Measurements from ENCODE around the gene KCNJ10.

KCNJ10 gene

DNA sequence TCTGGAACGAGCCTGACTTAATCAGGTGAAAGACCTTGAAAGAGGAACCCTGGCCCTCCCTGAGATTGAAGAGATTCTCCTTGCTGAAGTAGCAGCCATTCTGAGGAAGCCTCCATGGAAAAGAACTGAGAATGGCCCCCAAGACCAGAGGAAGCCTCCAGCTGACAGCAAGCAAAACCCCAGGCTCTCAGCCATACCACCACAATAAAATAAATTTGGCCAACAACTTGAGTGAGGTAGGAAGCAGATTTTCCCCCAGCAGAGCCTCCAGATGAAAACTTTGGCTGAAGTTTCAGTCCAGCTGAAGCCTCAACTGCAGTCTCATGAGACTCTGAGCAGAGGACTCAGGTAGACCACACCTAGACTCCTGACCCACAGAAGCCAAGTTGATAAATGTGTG is 82.0 kb downstream of the KCNJ10 start:
- no peak for ATAC-seq
- TF ChIP-seq GLIS3 (CRISPR knock-in tag; IDR thresholded peaks at IDR 0.05) (no peak), TCF4 (CRISPR knock-in tag; IDR thresholded peaks at IDR 0.05; ENCODE audit: borderline replicate concordance) (no peak), ESRRG (CRISPR knock-in tag; IDR thresholded peaks at IDR 0.05) (no peak), SNAI2 (CRISPR knock-in tag; IDR thresholded peaks at IDR 0.05) (no peak), POU6F1 (CRISPR knock-in tag; IDR thresholded peaks at IDR 0.05; ENCODE audit: borderline replicate concordance, low read depth) (no peak), OSR1 (CRISPR knock-in tag; IDR thresholded peaks at IDR 0.05) (no peak), TOX (CRISPR knock-in tag; IDR thresholded peaks at IDR 0.05; ENCODE audit: borderline replicate concordance) (no peak), ZNF8 (CRISPR knock-in tag; IDR thresholded peaks at IDR 0.05) (no peak), ZFP3 (CRISPR knock-in tag; IDR thresholded peaks at IDR 0.05) (no peak), ZFP30 (CRISPR knock-in tag; IDR thresholded peaks at IDR 0.05) (no peak), ZNF70 (CRISPR knock-in tag; IDR thresholded peaks at IDR 0.05) (no peak), BACH2 (CRISPR knock-in tag; IDR thresholded peaks at IDR 0.05; ENCODE audit: borderline replicate concordance) (no peak), CSDC2 (CRISPR knock-in tag; IDR thresholded peaks at IDR 0.05) (no peak)
- TF ChIP-seq, protein P1, sequence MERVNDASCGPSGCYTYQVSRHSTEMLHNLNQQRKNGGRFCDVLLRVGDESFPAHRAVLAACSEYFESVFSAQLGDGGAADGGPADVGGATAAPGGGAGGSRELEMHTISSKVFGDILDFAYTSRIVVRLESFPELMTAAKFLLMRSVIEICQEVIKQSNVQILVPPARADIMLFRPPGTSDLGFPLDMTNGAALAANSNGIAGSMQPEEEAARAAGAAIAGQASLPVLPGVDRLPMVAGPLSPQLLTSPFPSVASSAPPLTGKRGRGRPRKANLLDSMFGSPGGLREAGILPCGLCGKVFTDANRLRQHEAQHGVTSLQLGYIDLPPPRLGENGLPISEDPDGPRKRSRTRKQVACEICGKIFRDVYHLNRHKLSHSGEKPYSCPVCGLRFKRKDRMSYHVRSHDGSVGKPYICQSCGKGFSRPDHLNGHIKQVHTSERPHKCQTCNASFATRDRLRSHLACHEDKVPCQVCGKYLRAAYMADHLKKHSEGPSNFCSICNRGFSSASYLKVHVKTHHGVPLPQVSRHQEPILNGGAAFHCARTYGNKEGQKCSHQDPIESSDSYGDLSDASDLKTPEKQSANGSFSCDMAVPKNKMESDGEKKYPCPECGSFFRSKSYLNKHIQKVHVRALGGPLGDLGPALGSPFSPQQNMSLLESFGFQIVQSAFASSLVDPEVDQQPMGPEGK (CRISPR knock-in tag; IDR thresholded peaks at IDR 0.05; ENCODE audit: borderline replicate concordance), result no peak
- TF ChIP-seq, protein P2, sequence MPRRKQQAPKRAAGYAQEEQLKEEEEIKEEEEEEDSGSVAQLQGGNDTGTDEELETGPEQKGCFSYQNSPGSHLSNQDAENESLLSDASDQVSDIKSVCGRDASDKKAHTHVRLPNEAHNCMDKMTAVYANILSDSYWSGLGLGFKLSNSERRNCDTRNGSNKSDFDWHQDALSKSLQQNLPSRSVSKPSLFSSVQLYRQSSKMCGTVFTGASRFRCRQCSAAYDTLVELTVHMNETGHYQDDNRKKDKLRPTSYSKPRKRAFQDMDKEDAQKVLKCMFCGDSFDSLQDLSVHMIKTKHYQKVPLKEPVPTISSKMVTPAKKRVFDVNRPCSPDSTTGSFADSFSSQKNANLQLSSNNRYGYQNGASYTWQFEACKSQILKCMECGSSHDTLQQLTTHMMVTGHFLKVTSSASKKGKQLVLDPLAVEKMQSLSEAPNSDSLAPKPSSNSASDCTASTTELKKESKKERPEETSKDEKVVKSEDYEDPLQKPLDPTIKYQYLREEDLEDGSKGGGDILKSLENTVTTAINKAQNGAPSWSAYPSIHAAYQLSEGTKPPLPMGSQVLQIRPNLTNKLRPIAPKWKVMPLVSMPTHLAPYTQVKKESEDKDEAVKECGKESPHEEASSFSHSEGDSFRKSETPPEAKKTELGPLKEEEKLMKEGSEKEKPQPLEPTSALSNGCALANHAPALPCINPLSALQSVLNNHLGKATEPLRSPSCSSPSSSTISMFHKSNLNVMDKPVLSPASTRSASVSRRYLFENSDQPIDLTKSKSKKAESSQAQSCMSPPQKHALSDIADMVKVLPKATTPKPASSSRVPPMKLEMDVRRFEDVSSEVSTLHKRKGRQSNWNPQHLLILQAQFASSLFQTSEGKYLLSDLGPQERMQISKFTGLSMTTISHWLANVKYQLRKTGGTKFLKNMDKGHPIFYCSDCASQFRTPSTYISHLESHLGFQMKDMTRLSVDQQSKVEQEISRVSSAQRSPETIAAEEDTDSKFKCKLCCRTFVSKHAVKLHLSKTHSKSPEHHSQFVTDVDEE (CRISPR knock-in tag; IDR thresholded peaks at IDR 0.05), result no peak

DNA sequence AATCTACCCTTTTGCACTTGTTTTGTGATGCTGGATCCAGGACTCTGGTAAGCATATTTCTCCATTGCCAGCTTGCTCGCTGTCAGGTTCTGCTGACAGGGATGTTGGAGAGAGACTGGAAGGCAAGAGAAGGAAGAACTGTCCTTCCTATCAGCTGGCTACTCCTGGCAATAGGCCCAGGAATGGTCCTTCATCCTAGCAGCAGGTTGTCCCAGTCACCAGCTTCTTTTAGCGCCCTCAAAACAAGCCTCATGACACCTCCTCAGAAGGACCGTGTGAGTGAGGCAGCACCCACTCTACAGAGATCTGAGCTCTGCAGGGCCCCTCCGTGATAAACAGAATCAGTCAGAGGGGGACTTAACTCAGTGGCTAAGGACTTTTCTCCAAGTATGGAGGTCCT is 82.8 kb downstream of the KCNJ10 start:
- TF ChIP-seq PPARA (CRISPR knock-in tag; IDR thresholded peaks at IDR 0.05; ENCODE audit: borderline replicate concordance), result no peak
- no peak for TF ChIP-seq GLIS3 (CRISPR knock-in tag; IDR thresholded peaks at IDR 0.05)
- TF ChIP-seq ISL1 (CRISPR knock-in tag; IDR thresholded peaks at IDR 0.05), result no peak
- TF ChIP-seq CREB5 (CRISPR knock-in tag; IDR thresholded peaks at IDR 0.05; ENCODE audit: low read depth), result no peak
- TF ChIP-seq, protein P2 (CRISPR knock-in tag; IDR thresholded peaks at IDR 0.05), result no peak
- TF ChIP-seq, protein P1 (CRISPR knock-in tag; IDR thresholded peaks at IDR 0.05; ENCODE audit: borderline replicate concordance), result no peak
- TF ChIP-seq BACH2 (CRISPR knock-in tag; IDR thresholded peaks at IDR 0.05; ENCODE audit: borderline replicate concordance), result no peak
- no peak for TF ChIP-seq TOX (CRISPR knock-in tag; IDR thresholded peaks at IDR 0.05; ENCODE audit: borderline replicate concordance)
- TF ChIP-seq CSDC2 (CRISPR knock-in tag; IDR thresholded peaks at IDR 0.05), result no peak
- TF ChIP-seq TCF4 (CRISPR knock-in tag; IDR thresholded peaks at IDR 0.05; ENCODE audit: borderline replicate concordance), result no peak
- TF ChIP-seq CSRNP3 (CRISPR knock-in tag; IDR thresholded peaks at IDR 0.05), result no peak
- no peak for TF ChIP-seq POU6F1 (CRISPR knock-in tag; IDR thresholded peaks at IDR 0.05; ENCODE audit: borderline replicate concordance, low read depth)
- TF ChIP-seq ZC3H10 (CRISPR knock-in tag; IDR thresholded peaks at IDR 0.05), result no peak
- no peak for TF ChIP-seq ZFP3 (CRISPR knock-in tag; IDR thresholded peaks at IDR 0.05)
- TF ChIP-seq ESRRG (CRISPR knock-in tag; IDR thresholded peaks at IDR 0.05), result no peak
- TF ChIP-seq ZFP30 (CRISPR knock-in tag; IDR thresholded peaks at IDR 0.05), result no peak
- ATAC-seq, result no peak
